ENCODE data around the gene SBF2. TPM values are rescaled to one million over a fixed set of nuclear protein-coding genes. Genes with fewer than 3 reads are reported as not detected.
A peak's percentile ranks its signal among the peaks of the same experiment; 100 is the strongest.

Gene SBF2
- total RNA-seq, 1 experiment from 2014 or later, result 31.3 TPM

DNA sequence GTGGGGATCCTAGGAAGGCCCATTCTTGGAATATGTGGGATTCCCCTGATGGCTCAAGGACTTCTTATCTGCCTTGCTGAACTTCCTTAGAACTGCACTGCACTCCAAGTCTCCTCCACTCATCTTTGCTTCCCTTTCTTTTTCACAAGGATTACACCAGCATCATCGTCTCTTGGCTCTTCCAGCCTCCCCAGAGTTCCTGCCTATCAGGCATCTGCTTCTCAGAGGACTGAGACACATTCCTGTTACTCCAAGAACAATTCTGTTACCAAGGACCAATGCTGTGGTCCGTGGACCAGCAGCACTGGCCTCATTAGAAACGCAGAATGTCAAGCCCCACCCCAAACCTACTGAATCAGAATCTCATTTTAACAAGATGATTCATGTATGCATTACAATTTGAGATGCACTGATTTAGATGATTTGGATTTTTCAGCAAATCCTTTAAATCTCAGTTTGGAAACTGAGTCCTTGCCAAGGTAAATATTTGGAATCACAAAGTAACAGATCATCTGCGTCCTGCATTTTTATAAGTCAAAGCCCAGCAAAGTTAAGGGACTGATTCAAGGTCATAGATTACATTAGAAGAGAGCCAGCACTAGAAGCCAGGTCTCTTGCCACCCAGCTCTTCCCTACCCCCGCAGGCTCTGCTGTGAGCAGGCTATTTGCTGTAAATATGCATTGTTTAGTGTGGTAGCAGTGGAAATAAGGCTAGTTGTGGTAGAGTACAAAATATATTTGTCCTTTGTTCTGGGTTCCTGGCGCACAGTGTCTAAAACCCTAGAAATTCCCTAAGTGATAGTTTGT, 519.2 kb downstream of the SBF2 start:
- peak; percentile 84 for DNase-seq

DNA sequence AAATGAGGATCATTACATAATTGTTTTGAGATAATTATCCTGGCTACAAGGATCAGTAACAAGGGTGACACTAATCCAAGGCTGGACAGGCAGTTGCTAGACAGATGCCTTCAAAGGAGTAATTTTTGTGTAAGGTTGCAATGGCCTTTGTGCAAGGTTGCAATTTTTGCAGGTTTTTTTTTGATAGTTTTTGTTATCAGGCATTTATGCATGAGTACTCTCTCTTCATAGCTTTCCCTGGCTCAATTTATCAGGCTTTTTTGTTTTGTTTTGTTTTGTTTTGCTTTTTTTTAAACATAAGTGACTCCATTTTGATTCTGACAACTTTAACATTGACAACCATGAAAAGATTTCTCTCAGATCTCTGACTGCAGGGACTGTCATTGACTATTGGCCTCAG, 519.9 kb downstream of the SBF2 start:
- TF ChIP-seq EZH2phosphoT487 (IDR thresholded peaks at IDR 0.05; ENCODE audit: borderline replicate concordance, low read length) (no peak), EZH2 (IDR thresholded peaks at IDR 0.05; ENCODE audit: low read length, unreplicated experiment) (no peak)
- TF ChIP-seq, protein P1, sequence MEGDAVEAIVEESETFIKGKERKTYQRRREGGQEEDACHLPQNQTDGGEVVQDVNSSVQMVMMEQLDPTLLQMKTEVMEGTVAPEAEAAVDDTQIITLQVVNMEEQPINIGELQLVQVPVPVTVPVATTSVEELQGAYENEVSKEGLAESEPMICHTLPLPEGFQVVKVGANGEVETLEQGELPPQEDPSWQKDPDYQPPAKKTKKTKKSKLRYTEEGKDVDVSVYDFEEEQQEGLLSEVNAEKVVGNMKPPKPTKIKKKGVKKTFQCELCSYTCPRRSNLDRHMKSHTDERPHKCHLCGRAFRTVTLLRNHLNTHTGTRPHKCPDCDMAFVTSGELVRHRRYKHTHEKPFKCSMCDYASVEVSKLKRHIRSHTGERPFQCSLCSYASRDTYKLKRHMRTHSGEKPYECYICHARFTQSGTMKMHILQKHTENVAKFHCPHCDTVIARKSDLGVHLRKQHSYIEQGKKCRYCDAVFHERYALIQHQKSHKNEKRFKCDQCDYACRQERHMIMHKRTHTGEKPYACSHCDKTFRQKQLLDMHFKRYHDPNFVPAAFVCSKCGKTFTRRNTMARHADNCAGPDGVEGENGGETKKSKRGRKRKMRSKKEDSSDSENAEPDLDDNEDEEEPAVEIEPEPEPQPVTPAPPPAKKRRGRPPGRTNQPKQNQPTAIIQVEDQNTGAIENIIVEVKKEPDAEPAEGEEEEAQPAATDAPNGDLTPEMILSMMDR (conservative IDR thresholded peaks at IDR 0.05; ENCODE audit: low read depth, low read length), result no peak
- ATAC-seq, result no peak
- Histone ChIP-seq H3K9ac (ENCODE audit: low read length) (no peak overlapping the region), H2AFZ (ENCODE audit: low read length) (no peak overlapping the region), H3K9me2 (replicated peaks; ENCODE audit: low read length) (no peaks in the 10 kb centered on the region), H3K36me3 (ENCODE audit: low read depth, low read length) (no peaks in the 10 kb centered on the region), H3K9me3 (ENCODE audit: low read length) (no peaks in the 10 kb centered on the region), H3K4me1 (ENCODE audit: insufficient read depth, low read length) (peaks cover 28% of the 10 kb centered on the region), H3K27me3 (ENCODE audit: low read length) (no peaks in the 10 kb centered on the region), H3K4me2 (ENCODE audit: low read length) (no peak overlapping the region), H4K20me1 (ENCODE audit: low read length) (no peaks in the 10 kb centered on the region; the same call in 1 of the 2 replicates), H3F3A (ENCODE audit: low read length, unreplicated experiment) (no peaks in the 10 kb centered on the region), H3K79me2 (ENCODE audit: low read length) (no peaks in the 10 kb centered on the region), H3K27ac (ENCODE audit: low read length) (no peak overlapping the region), H3K4me3 (ENCODE audit: low read length) (no peak overlapping the region)
- no peak for DNase-seq
- no TSS peak for BruUV-seq (replicated peaks)
- ChIA-PET CTCF (no interaction called here), POLR2A (ENCODE audit: unreplicated experiment) (no interaction called here)
- intact Hi-C loops (cut with micrococcal nuclease), result loop anchor here (2.0 kb wide), 1 partner anchor 65 kb away; no protein-coding TSS in a partner anchor

More for the DNA sequence above, 519.2 kb downstream of the SBF2 start:
- Histone ChIP-seq H3K27me3 (ENCODE audit: low read length) (no peaks in the 10 kb centered on the region), H3K9ac (ENCODE audit: low read length) (no peak overlapping the region), H4K20me1 (ENCODE audit: low read length) (no peaks in the 10 kb centered on the region; the same call in 1 of the 2 replicates), H3K9me3 (ENCODE audit: low read length) (no peaks in the 10 kb centered on the region), H2AFZ (ENCODE audit: low read length) (no peak overlapping the region), H3F3A (ENCODE audit: low read length, unreplicated experiment) (no peaks in the 10 kb centered on the region), H3K4me2 (ENCODE audit: low read length) (peak overlapping the region; percentile 32), H3K79me2 (ENCODE audit: low read length) (no peaks in the 10 kb centered on the region), H3K9me2 (replicated peaks; ENCODE audit: low read length) (no peaks in the 10 kb centered on the region), H3K4me3 (ENCODE audit: low read length) (no peak overlapping the region), H3K36me3 (ENCODE audit: low read depth, low read length) (no peaks in the 10 kb centered on the region; the same call in 1 of the 2 replicates), H3K27ac (ENCODE audit: low read length) (no peak overlapping the region), H3K4me1 (ENCODE audit: insufficient read depth, low read length) (peaks cover 28% of the 10 kb centered on the region)
- BruUV-seq (replicated peaks), result no TSS peak
- peak; percentile 91 for ATAC-seq
- intact Hi-C loops (cut with micrococcal nuclease), result loop anchor here (2.0 kb wide), 1 partner anchor 64 kb away; no protein-coding TSS in a partner anchor
- TF ChIP-seq EZH2phosphoT487 (IDR thresholded peaks at IDR 0.05; ENCODE audit: borderline replicate concordance, low read length) (no peak), EZH2 (IDR thresholded peaks at IDR 0.05; ENCODE audit: low read length, unreplicated experiment) (no peak)
- TF ChIP-seq, protein P1 (conservative IDR thresholded peaks at IDR 0.05; ENCODE audit: low read depth, low read length), result no peak
- POLR2A ChIA-PET (ENCODE audit: unreplicated experiment), result no interaction called here
- CTCF ChIA-PET, result no interaction called here

DNA sequence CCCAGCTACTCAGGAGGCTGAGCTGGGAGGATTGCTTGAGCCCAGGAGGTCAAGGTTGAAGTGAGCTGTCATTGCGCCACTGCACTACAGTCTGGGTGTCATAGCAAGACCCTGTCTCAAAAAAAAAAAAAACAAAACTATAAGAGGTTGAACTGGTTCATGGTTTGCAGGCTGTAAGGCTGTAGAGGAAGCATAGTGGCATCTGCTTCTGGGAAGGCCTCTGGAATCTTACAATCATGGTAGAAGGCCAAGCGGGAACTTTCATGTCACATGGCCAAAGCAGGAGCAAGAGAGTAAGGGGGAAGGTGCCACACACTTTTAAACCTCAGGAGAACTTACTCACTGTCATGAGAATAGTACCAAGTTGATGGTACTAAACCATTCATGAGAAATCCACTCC, 520.5 kb downstream of the SBF2 start:
- no peak overlapping the region for H3K27ac ChIP-seq (ENCODE audit: low read length)
- H3K9me2 ChIP-seq (replicated peaks; ENCODE audit: low read length), result no peaks in the 10 kb centered on the region
- no TSS peak for BruUV-seq (replicated peaks)
- no peak overlapping the region for H2AFZ ChIP-seq (ENCODE audit: low read length)
- H3K9ac ChIP-seq (ENCODE audit: low read length), result no peak overlapping the region
- intact Hi-C loops (cut with micrococcal nuclease), result no loop called here
- H4K20me1 ChIP-seq (ENCODE audit: low read length), result no peaks in the 10 kb centered on the region; the same call in 1 of the 2 replicates
- DNase-seq, result no peak
- no peaks in the 10 kb centered on the region for H3K79me2 ChIP-seq (ENCODE audit: low read length)
- no peaks in the 10 kb centered on the region for H3K9me3 ChIP-seq (ENCODE audit: low read length)
- no peak overlapping the region for H3K4me3 ChIP-seq (ENCODE audit: low read length)
- H3K36me3 ChIP-seq (ENCODE audit: low read depth, low read length), result no peaks in the 10 kb centered on the region
- ChIA-PET POLR2A (ENCODE audit: unreplicated experiment) (no interaction called here), CTCF (no interaction called here)
- H3K4me2 ChIP-seq (ENCODE audit: low read length), result no peak overlapping the region
- ATAC-seq, result no peak
- no peak for TF ChIP-seq EZH2 (IDR thresholded peaks at IDR 0.05; ENCODE audit: low read length, unreplicated experiment)
- TF ChIP-seq, protein P1 (conservative IDR thresholded peaks at IDR 0.05; ENCODE audit: low read depth, low read length), result no peak
- TF ChIP-seq EZH2phosphoT487 (IDR thresholded peaks at IDR 0.05; ENCODE audit: borderline replicate concordance, low read length), result no peak
- H3F3A ChIP-seq (ENCODE audit: low read length, unreplicated experiment), result no peaks in the 10 kb centered on the region
- no peaks in the 10 kb centered on the region for H3K27me3 ChIP-seq (ENCODE audit: low read length)
- peaks cover 28% of the 10 kb centered on the region for H3K4me1 ChIP-seq (ENCODE audit: insufficient read depth, low read length)
